ENCODE measurements around the gene WNT7B.

The WNT7B gene

GRCh38 chr22:45949258-45949870, 27.6 kb downstream of the WNT7B start:
- no peak for DNase-seq

GRCh38 chr22:45948081-45948648, 28.8 kb downstream of the WNT7B start:
- peak; percentile 3 for DNase-seq

- DNase-seq = no peak
These were observed 30.0 kb downstream of the WNT7B start for GRCh38 chr22:45946805-45947600.

DNA sequence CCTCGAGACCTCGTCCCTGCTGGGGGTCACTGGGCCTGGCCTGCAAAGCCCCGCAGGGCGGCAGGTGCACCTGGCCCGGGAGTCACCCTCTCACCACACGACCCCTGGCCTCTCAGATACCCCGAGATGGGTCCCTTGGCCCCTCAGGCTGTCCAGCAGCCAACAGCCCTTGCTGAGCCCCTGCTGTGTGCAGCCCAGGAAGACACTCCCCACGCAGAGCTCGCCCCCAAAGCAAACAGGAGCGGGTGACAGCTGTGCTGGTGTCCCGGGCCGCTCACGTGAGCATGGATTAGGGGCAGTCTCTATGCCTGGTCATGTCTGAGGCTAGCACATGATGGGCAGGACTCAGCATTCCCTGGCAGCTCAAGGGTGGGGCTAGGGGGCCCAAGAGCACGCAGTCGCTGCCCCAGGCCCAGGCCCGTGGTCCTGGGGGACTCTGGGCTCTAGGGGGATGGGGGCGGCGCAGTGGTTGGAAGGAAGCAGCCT, 31.3 kb downstream of the WNT7B start:
- DNase-seq = no peak

DNA sequence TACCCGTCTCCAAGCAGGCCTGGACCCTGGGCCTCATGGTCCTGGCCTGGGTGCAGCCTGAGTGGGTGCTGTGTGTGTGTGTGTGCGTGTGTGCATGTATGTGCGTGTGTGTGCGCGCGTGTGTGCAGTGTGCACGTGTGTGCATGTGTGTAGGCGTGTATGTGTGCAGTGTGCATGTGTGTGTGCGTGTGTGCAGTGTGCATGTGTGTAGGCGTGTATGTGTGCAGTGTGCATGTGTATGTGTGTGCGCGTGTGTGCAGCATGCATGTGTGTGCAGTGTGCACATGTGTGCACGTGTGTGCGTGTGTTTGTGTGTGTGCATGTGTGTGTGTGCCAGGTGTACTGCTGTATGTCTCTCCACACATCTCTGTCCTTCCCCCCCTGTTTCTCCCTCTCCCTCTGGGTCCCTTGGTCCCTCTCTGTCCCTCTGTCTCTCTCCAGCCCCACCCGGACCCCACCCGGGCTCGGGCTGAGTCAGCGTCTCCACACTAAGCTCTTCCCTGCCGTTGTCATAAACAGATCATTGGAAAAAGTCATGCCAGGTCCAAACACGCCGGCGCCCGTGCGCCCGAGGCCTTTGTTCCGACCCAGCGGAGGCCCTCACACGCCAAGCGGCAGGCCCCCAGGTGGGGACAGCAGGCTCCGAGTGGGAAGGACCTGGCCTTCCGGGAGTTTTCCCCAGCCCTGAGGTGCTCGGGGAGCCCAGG, 34.0 kb downstream of the WNT7B start:
- no peak for DNase-seq

GRCh38 chr22:45942344-45942743, 34.6 kb downstream of the WNT7B start:
- no peak for DNase-seq

DNA sequence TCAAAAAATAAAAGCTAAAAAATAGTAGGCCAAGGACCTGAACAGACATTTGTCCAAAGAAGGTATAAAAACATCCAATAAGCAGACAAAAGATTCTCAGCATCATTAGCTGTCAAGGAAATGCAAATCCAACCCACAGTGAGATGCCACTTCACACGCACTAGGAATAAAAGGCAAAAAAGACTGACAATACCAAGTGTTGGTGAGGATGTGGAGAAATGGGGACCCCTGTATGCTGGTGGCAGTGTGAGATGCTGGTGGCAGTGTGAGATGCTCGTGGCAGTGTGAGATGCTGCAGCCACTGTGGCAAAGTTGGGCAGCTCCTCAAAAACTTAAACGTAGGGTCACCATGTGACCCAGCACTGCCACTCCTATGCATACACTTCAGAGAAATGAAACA, 38.0 kb downstream of the WNT7B start:
- no peak for DNase-seq

- DNase-seq = no peak
These were observed 39.0 kb downstream of the WNT7B start for GRCh38 chr22:45937960-45938359.

GRCh38 chr22:45935573-45935972, 41.4 kb downstream of the WNT7B start:
- DNase-seq = no peak

DNA sequence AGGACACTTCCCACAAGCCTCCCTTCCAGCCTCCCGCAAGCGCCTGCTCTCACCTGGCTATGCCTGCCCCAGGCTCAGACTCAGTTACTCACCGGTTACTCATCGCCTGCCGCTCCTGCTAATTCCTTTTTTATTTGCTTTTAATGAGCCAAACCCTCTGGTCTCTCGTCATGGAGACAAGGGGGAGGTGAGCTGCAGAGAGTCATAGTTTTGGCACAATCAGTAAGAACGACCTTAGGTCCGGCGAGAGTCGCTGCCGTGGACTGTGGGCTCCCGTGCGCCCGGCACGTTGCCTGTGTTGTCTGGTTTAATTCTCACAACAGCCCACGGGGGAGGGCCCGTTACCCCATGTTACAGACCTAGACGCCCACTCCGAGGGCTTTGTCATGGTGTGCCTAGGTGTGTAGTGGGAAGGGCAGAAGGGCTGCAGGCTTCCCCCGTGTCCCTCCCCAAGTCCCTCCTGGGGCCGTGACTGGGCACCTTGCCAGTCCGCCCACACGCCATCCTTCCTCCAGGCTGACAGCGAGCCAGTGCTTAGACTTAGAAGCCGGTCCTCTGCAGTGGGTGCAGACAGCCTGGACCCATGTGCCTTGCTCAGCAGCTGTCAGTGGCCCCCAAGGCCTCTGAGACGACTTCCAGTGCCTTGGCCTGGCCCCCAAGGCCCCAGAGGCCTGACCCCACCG, 42.2 kb downstream of the WNT7B start:
- peak; percentile 11 for DNase-seq

- DNase-seq = no peak
These were observed 42.8 kb downstream of the WNT7B start for GRCh38 chr22:45934168-45934564.

DNA sequence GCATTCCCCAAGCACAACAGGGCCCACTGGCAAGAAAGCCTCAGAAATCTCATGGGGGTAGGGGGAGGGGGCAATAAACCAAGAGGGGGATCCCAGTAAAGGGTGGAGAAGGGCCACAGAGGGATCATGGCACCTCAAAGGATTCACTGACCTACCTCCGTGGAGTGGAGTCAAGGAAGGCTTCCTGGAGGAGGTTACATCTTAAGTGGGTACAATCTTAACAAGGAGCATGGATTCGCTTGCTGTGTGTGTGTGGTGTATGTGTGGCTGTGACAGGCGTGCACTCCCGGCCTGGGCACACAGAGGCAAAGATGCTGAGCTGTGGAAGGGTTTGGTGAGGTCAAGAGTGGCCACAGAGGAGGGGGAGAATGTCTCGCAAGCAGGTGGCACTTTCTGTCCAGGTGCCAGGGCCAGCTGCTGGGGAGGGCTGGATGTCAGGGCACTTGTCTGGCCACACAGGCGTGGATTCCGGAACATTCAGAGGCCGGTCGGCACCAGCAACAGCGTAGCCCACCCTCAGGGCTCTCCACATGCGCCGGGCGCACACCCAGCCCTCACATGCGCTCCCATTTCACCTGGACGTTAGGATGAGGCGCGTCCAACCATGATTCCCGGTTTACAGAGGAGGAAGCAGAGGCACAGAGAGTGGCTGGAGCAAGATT, 43.3 kb downstream of the WNT7B start:
- DNase-seq = no peak

GRCh38 chr22:45932071-45932470, 44.9 kb downstream of the WNT7B start:
- DNase-seq = no peak

- no peak for DNase-seq
These were observed 45.9 kb downstream of the WNT7B start for GRCh38 chr22:45931042-45931441.

- DNase-seq = no peak
These were observed 46.6 kb downstream of the WNT7B start for GRCh38 chr22:45930324-45930723.

DNA sequence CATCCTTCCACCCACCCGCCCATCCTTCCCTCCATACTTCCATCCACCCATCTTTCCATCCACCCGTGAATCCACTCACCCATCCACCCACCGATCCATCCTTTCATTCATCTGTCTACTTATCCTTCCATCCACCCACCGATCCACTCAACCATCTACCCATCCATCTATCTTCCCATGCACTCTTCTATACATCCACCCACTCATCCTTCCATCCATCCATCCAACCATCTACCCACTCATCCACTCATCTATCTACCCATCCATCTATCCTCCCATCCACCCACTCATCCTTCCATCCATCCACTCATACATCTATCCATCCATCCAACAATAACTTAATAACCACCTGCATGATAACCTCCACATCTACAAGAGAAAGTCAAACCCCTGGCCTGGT, 47.3 kb downstream of the WNT7B start:
- no peak for DNase-seq

GRCh38 chr22:45928726-45929368, 48.1 kb downstream of the WNT7B start:
- no peak for DNase-seq

DNA sequence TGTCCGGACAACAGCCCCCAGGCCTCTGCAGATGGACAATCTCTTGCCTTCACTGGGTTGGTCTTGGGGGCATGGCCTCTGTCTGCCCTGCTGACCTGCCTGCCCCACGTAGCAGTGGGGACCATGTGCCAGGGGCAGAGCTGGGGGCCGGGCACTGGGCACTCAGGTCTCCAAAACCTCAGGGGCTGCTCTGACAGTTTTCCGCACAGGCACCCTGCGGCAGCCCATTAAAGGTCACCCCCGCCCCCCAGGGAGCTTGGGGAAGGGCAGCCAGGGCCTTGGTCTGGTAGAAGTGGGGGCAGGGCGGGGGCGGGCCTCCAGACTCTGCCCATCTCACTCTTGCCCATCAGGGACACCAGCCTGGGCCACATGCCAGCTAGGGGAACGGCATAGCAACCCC, 49.9 kb downstream of the WNT7B start:
- no peak for DNase-seq

GRCh38 chr22:45926433-45926832, 50.5 kb downstream of the WNT7B start:
- DNase-seq = no peak

- no peak for DNase-seq
These were observed 51.1 kb downstream of the WNT7B start for GRCh38 chr22:45925811-45926351.

- no peak for DNase-seq
These were observed 53.1 kb downstream of the WNT7B start for GRCh38 chr22:45923835-45924234.

GRCh38 chr22:45923212-45923611, 53.8 kb downstream of the WNT7B start:
- DNase-seq = no peak

All from NCI-H1092 (cell line).